A673 (cell line): ENCODE results near the gene PZP. TPM values are rescaled to one million over a fixed set of nuclear protein-coding genes. Genes with fewer than 3 reads are reported as not detected.

ENCODE experiments used
- BruUV-seq: library from RNA; stranded (reverse); fragments of 400-500 nt; replicated peaks from 2 replicates; lab custom pipeline; 2021; lab: Mats Ljungman, UMichigan
- CTCF ChIA-PET: fragments of 300-600 bp; sonication (Branson Sonifier 250); formaldehyde crosslinking; loops from one replicate; lab custom pipeline; 2022; ENCODE audit warnings: antibody characterized with exemption; lab: Charles Lee
- POLR2A ChIA-PET: fragments of 300-600 bp; sonication (Branson Sonifier 250); formaldehyde crosslinking; loops from one replicate; lab custom pipeline; 2022; ENCODE audit warnings: antibody characterized with exemption; ENCODE audit not compliant: low non-redundant PET; lab: Charles Lee
- DNase-seq: peaks from one replicate; pipeline ENCODE4 v3.0.0-alpha.2; 2015; ENCODE audit warnings: low spot score
- H3K27ac ChIP-seq: fragments of 200-600 bp; sonication (generic); 2 replicates; pipeline ENCODE4 v1.5.1; 2016; ENCODE audit warnings: mixed run types, low read depth, mild to moderate bottlenecking, mixed read lengths, antibody characterized with exemption, low read length; ENCODE audit not compliant: poor library complexity, severe bottlenecking
- H3K27me3 ChIP-seq: fragments of 200-600 bp; sonication (generic); replicated peaks from 2 replicates; pipeline ENCODE4 v1.6.1; 2017; ENCODE audit warnings: mixed run types, low read depth, mild to moderate bottlenecking, mixed read lengths, antibody characterized with exemption, low read length; ENCODE audit not compliant: insufficient read depth, poor library complexity
- H3K36me3 ChIP-seq: fragments of 200-600 bp; sonication (generic); 2 replicates; pipeline ENCODE4 v1.6.1; 2016; ENCODE audit warnings: mixed run types, mild to moderate bottlenecking, mixed read lengths, antibody characterized with exemption, low read length; ENCODE audit not compliant: insufficient read depth, poor library complexity, severe bottlenecking
- H3K4me1 ChIP-seq: fragments of 200-600 bp; sonication (generic); 2 replicates; pipeline ENCODE4 v1.6.1; 2017; ENCODE audit warnings: mixed run types, mild to moderate bottlenecking, mixed read lengths, antibody characterized with exemption, low read length; ENCODE audit not compliant: insufficient read depth, poor library complexity, severe bottlenecking
- H3K4me3 ChIP-seq: fragments of 200-600 bp; sonication (generic); 2 replicates; pipeline ENCODE4 v1.5.1; 2016; ENCODE audit warnings: low read depth, mixed run types, mild to moderate bottlenecking, mixed read lengths, low read length; ENCODE audit not compliant: poor library complexity, severe bottlenecking
- H3K9me3 ChIP-seq: fragments of 200-600 bp; sonication (generic); 2 replicates; pipeline ENCODE4 v1.6.1; 2016; ENCODE audit warnings: mixed run types, low read depth, mild to moderate bottlenecking, mixed read lengths, antibody characterized with exemption, low read length; ENCODE audit not compliant: poor library complexity, severe bottlenecking
- EZH2 ChIP-seq: fragments of 200-600 bp; sonication (generic); IDR thresholded peaks from 2 replicates; pipeline ENCODE4 v1.6.1; 2017; ENCODE audit warnings: borderline replicate concordance, low read depth, mild to moderate bottlenecking, mixed read lengths, antibody characterized with exemption, low read length; ENCODE audit not compliant: poor library complexity, severe bottlenecking
- intact Hi-C: fragments of 100-400 bp; cut with micrococcal nuclease; formaldehyde crosslinking; loops from one replicate; pipeline ENCODE4 v1.10.0; 2022; ENCODE audit not compliant: unreplicated experiment
- total RNA-seq: library from RNA; stranded (reverse); gene quantifications from 2 replicates; pipeline ENCODE4 v1.2.3, GENCODE V29; 2021
- TF ChIP-seq, protein P1 (sequence below): fragments of 300-800, 200-600 bp; sonication (generic); conservative IDR thresholded peaks from 2 replicates; pipeline ENCODE4 v1.5.1; 2017; ENCODE audit warnings: low read depth, mild to moderate bottlenecking, antibody characterized with exemption, low read length, moderate library complexity, mixed read lengths

The PZP gene
- total RNA-seq, 1 experiment from 2014 or later: not detected

DNA sequence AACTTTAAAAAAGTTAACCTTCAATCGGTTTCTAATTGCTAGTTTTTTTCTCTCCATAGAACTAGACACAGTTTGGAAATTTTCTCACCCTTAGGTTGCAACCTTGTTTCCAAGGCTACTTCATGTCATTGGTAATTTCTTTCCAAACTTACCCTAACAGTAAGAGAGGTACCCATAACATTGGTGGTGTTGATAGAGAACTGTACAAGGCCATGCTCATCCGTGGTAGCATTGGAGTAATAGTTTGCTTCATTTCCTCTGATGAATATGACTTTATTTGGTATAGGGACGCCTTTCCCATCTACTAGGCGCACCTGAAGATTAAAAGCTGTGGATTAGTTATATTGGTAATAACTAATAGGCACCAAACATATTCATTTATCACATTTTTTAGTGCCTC lies 104.1 kb downstream of the PZP start:
- no peak for DNase-seq
- ChIA-PET CTCF (no interaction called here), POLR2A (no interaction called here)
- H3K27me3 ChIP-seq: peaks cover 6% of the 10 kb centered on the region
- no peaks in the 10 kb centered on the region for H3K4me1 ChIP-seq
- H3K4me3 ChIP-seq: no peak overlapping the region
- H3K9me3 ChIP-seq: no peaks in the 10 kb centered on the region
- TF ChIP-seq, protein P1, sequence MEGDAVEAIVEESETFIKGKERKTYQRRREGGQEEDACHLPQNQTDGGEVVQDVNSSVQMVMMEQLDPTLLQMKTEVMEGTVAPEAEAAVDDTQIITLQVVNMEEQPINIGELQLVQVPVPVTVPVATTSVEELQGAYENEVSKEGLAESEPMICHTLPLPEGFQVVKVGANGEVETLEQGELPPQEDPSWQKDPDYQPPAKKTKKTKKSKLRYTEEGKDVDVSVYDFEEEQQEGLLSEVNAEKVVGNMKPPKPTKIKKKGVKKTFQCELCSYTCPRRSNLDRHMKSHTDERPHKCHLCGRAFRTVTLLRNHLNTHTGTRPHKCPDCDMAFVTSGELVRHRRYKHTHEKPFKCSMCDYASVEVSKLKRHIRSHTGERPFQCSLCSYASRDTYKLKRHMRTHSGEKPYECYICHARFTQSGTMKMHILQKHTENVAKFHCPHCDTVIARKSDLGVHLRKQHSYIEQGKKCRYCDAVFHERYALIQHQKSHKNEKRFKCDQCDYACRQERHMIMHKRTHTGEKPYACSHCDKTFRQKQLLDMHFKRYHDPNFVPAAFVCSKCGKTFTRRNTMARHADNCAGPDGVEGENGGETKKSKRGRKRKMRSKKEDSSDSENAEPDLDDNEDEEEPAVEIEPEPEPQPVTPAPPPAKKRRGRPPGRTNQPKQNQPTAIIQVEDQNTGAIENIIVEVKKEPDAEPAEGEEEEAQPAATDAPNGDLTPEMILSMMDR: no peak
- TF ChIP-seq EZH2: no peak
- no peaks in the 10 kb centered on the region for H3K36me3 ChIP-seq
- H3K27ac ChIP-seq: no peak overlapping the region
- no TSS peak for BruUV-seq
- intact Hi-C loops: no loop called here

DNA sequence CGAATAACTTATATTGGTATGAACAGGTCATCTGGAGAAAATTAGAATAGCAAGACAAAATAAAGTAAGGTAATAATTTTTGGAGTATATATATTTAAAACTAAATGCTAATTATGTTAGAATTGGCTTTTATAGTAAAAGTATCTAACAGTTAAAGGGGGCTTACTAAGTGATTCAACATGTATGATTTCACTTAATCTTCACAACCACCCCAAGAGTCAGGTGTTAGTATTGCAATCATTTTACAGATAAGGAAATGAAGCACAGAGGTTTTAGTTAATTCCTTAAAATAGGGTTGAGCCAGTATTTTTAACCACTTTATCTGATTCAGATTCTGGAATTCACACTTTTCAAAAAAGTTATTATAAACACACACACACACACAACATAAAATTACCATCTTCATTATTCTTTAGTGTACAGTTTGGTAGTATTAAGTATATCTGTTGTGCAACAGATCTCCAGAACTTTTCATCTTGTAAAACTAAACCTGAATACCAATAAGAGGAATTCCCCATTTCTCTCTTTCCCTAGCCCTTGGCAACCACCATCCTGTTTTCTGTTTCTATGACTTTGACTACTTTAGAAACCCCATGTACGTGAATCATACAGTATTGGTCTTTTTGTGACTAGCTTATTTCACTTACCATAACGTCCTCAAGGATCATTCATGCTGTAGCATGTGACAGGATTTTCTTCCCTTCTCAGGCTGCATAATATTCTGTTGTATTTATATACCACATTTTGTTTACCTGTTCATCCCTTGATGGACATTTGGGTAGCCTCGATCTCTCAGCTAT lies 104.9 kb downstream of the PZP start:
- no peak for DNase-seq
- H3K27ac ChIP-seq: no peak overlapping the region
- TF ChIP-seq, protein P1: no peak
- TF ChIP-seq EZH2: no peak
- H3K36me3 ChIP-seq: no peaks in the 10 kb centered on the region
- no peaks in the 10 kb centered on the region for H3K9me3 ChIP-seq
- peaks cover 6% of the 10 kb centered on the region for H3K27me3 ChIP-seq
- no TSS peak for BruUV-seq
- ChIA-PET CTCF (no interaction called here), POLR2A (no interaction called here)
- intact Hi-C loops: no loop called here
- H3K4me3 ChIP-seq: no peak overlapping the region
- no peaks in the 10 kb centered on the region for H3K4me1 ChIP-seq

DNA sequence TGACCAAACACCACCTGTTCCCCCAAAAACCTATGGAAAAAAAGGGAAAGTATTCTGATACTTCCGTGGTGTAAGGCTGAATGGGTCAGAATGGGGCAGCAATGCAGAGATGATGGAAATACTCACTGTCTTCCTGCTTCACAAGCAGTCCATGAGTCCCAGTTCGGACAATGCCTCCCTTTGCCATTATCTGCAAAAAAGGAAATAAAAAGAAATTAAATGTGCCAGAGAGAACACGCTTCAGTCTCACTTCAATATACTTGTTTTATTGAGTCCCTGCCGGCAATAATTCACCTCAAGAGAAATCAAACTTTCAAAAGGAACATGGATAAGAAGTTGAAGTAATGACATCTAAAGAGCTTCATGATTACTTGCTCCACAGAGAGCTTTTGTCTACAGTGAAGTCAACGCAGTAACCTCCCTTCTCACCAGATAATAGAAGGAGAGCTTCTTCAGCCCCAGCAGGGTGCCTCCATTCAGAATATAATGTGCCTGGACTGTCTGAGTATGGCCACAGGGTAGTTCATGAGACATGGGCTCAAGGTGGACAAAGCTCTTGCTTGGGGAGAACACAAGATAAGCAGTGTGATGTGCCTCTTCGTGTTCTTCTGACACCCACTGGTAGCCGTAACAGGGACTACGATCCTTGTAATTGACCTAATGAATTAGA lies 107.0 kb downstream of the PZP start:
- no peak for DNase-seq
- intact Hi-C loops: no loop called here
- Histone ChIP-seq H3K27ac (no peak overlapping the region), H3K4me3 (no peak overlapping the region), H3K9me3 (no peaks in the 10 kb centered on the region), H3K36me3 (no peaks in the 10 kb centered on the region), H3K4me1 (no peaks in the 10 kb centered on the region), H3K27me3 (peaks cover 6% of the 10 kb centered on the region)
- ChIA-PET CTCF (no interaction called here), POLR2A (no interaction called here)
- BruUV-seq: no TSS peak
- TF ChIP-seq, protein P1: no peak
- no peak for TF ChIP-seq EZH2
